PC-9 (cell line): ENCODE measurements around the gene ANO1.

ENCODE experiments used
- CTCF ChIP-seq: fragments of 200-600 bp; sonication (generic); conservative IDR thresholded peaks from 2 replicates; pipeline ENCODE4 v1.6.1; 2017; ENCODE audit warnings: mixed run types, antibody characterized with exemption, mild to moderate bottlenecking, moderate library complexity
- EZH2 ChIP-seq: fragments of 200-600 bp; sonication (generic); IDR thresholded peaks from 2 replicates; pipeline ENCODE4 v1.8.0; 2017; ENCODE audit warnings: antibody characterized with exemption, low read depth

GRCh38 chr11:70183483-70184176, 105.5 kb downstream of the ANO1 start:
- TF ChIP-seq CTCF (no peak), EZH2 (no peak)
